SK-N-SH treated with all-trans-retinoic acid at 6 μM for 48 hours (cell line): ENCODE data around the gene SPG11.

Source experiments
- RARB ChIP-seq: fragments of 250-450 bp; sonication (Bioruptor Pico); IDR thresholded peaks from 2 replicates; pipeline ENCODE4 v1.8.0; 2021; ENCODE audit warnings: mild to moderate bottlenecking, moderate library complexity
- ZNF70 ChIP-seq: fragments of 450-650 bp; formaldehyde crosslinking; IDR thresholded peaks from 2 replicates; pipeline ENCODE4 v1.5.0; 2020; ENCODE audit warnings: mild to moderate bottlenecking, moderate library complexity

DNA sequence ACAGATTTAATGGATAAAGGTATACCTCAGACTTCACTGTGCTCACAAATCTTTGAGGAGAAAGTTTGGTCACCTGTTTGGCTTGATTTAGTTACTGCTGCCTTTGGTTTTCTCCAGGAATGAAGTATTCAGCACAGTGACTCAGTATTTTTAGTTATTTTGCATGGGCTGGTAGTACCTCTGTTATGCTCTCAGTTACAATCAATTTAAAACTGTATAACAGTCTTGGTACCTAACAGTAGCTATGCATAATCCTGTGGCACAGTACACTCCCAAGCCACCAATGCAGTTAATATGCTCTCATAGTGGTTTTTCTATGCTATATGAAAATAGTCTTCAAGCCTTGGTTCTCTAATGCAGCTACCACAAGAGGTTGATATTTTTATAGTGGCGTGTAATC is 138.4 kb downstream of the SPG11 start:
- TF ChIP-seq RARB (no peak), ZNF70 (CRISPR knock-in tag) (no peak)
